NK-92 (cell line): Measurements from ENCODE around the gene ANKRD11.
A peak's percentile ranks its signal among the peaks of the same experiment; 100 is the strongest.
"Not testable (repeated sequence)": the region's sequence is repeated elsewhere in the genome, so short reads cannot be mapped to it uniquely, and the experiment has no call there.

Experiments used
- DNase-seq: peaks from one replicate; lab custom pipeline; 2025; ENCODE audit not compliant: unreplicated experiment; lab: John Stamatoyannopoulos, UW

ANKRD11 gene

GRCh38 chr16:89248196-89248982, 242.0 kb downstream of the ANKRD11 start:
- no peak for DNase-seq

- not testable (repeated sequence) for DNase-seq
Measured at GRCh38 chr16:89247734-89248075, 242.7 kb downstream of the ANKRD11 start.

GRCh38 chr16:89246903-89247733, 243.2 kb downstream of the ANKRD11 start:
- peak; percentile 60 for DNase-seq

GRCh38 chr16:89246383-89246902, 243.9 kb downstream of the ANKRD11 start:
- DNase-seq, result no peak

GRCh38 chr16:89244754-89245153, 245.6 kb downstream of the ANKRD11 start:
- DNase-seq, result no peak

GRCh38 chr16:89244264-89244663, 246.1 kb downstream of the ANKRD11 start:
- DNase-seq, result not testable (repeated sequence)

GRCh38 chr16:89243664-89244063, 246.7 kb downstream of the ANKRD11 start:
- DNase-seq, result no peak

GRCh38 chr16:89242795-89243200, 247.6 kb downstream of the ANKRD11 start:
- DNase-seq, result no peak

GRCh38 chr16:89241187-89242007, 249.0 kb downstream of the ANKRD11 start:
- peak; percentile 45 for DNase-seq

- DNase-seq, result no peak
Measured at GRCh38 chr16:89237733-89238132, 252.6 kb downstream of the ANKRD11 start.

GRCh38 chr16:89233678-89234490, 256.5 kb downstream of the ANKRD11 start:
- no peak for DNase-seq

GRCh38 chr16:89232107-89232506, 258.3 kb downstream of the ANKRD11 start:
- DNase-seq, result no peak

GRCh38 chr16:89230255-89230654, 260.1 kb downstream of the ANKRD11 start:
- DNase-seq, result no peak

GRCh38 chr16:89224665-89225064, 265.7 kb downstream of the ANKRD11 start:
- no peak for DNase-seq

GRCh38 chr16:89222931-89223330, 267.4 kb downstream of the ANKRD11 start:
- DNase-seq, result no peak

- DNase-seq, result no peak
Measured at GRCh38 chr16:89221604-89222003, 268.8 kb downstream of the ANKRD11 start.

GRCh38 chr16:89219365-89219764, 271.0 kb downstream of the ANKRD11 start:
- no peak for DNase-seq
